Liver (tissue), 9 donors: ENCODE measurements around the gene PAQR4. TPM values are rescaled to one million over a fixed set of nuclear protein-coding genes. Genes with fewer than 3 reads are reported as not detected.

ENCODE experiments used
- DNase-seq: peaks from one replicate; pipeline ENCODE4 v3.0.0-alpha.2; 2017; ENCODE audit warnings: low spot score
- H3K27ac ChIP-seq, 2 donors: one replicate each; pipeline ENCODE4 v1.7.0; 2013; ENCODE audit warnings: inconsistent platforms in 2 of 2, low read length in 2 of 2, control low read depth in 1 of 2, low read depth in 1 of 2, mild to moderate bottlenecking in 1 of 2
- H3K27me3 ChIP-seq, 4 donors: one replicate each; pipeline versions ENCODE4 v1.6.1 to v1.7.0; 2013; ENCODE audit warnings: low read length in 3 of 4, inconsistent platforms in 1 of 4, mild to moderate bottlenecking in 1 of 4, moderate library complexity in 1 of 4; ENCODE audit not compliant: control insufficient read depth in 4 of 4, insufficient read depth in 4 of 4
- H3K36me3 ChIP-seq, 4 donors: one replicate each; pipeline versions ENCODE4 v1.6.1 to v1.7.0; 2013; ENCODE audit warnings: low read length in 3 of 4, mild to moderate bottlenecking in 3 of 4, low read depth in 1 of 4, moderate library complexity in 1 of 4; ENCODE audit not compliant: control insufficient read depth in 4 of 4, insufficient read depth in 3 of 4
- H3K4me1 ChIP-seq, 4 donors: one replicate each; pipeline versions ENCODE4 v1.6.1 to v1.7.0; 2013; ENCODE audit warnings: low read length in 3 of 4, mild to moderate bottlenecking in 3 of 4, moderate library complexity in 1 of 4; ENCODE audit not compliant: control insufficient read depth in 4 of 4, insufficient read depth in 4 of 4
- H3K4me3 ChIP-seq, 3 donors: one replicate each; pipeline versions ENCODE4 v1.6.1 to v1.7.0; 2013; ENCODE audit warnings: low read length in 3 of 3, control low read depth in 1 of 3, low read depth in 1 of 3, mild to moderate bottlenecking in 1 of 3
- H3K9ac ChIP-seq, 2 donors: one replicate each; pipeline ENCODE4 v1.7.0; 2013; ENCODE audit warnings: low read length in 2 of 2, mild to moderate bottlenecking in 2 of 2, moderate library complexity in 2 of 2, control low read depth in 1 of 2, low read depth in 1 of 2
- H3K9me3 ChIP-seq, 4 donors: one replicate each; pipeline versions ENCODE4 v1.6.1 to v1.7.0; 2013; ENCODE audit warnings: low read length in 3 of 4; ENCODE audit not compliant: control insufficient read depth in 4 of 4
- ATF3 ChIP-seq: IDR thresholded peaks from 2 replicates; pipeline ENCODE4 v1.6.1; 2016; ENCODE audit warnings: antibody characterized with exemption
- CTCF ChIP-seq: fragments of 150-350 bp; IDR thresholded peaks from 2 replicates; pipeline ENCODE4 v1.5.1; 2017; ENCODE audit warnings: improper control_type of control experiment, low read depth, low read length; ENCODE audit not compliant: missing input control
- EGR1 ChIP-seq, 2 donors: IDR thresholded peaks; 2 replicates each; pipeline ENCODE4 v1.6.1; 2016 to 2018; ENCODE audit warnings: antibody characterized with exemption in 2 of 2, low read depth in 2 of 2
- FOXA1 ChIP-seq: IDR thresholded peaks from 2 replicates; pipeline ENCODE4 v1.6.1; 2016; ENCODE audit warnings: antibody characterized with exemption
- HNF4G ChIP-seq: IDR thresholded peaks from 2 replicates; pipeline ENCODE4 v1.6.1; 2016; ENCODE audit warnings: antibody characterized with exemption
- JUND ChIP-seq, 2 donors: IDR thresholded peaks; 2 replicates each; pipeline ENCODE4 v1.6.1; 2016; ENCODE audit warnings: antibody characterized with exemption in 2 of 2
- NR2F2 ChIP-seq: IDR thresholded peaks from 2 replicates; pipeline ENCODE4 v1.6.1; 2016; ENCODE audit warnings: antibody characterized with exemption
- RAD21 ChIP-seq, 2 donors: IDR thresholded peaks; 2 replicates each; pipeline ENCODE4 v1.6.1; 2016; ENCODE audit warnings: antibody characterized with exemption in 2 of 2, mild to moderate bottlenecking in 2 of 2
- REST ChIP-seq: IDR thresholded peaks from 2 replicates; pipeline ENCODE4 v1.6.1; 2016; ENCODE audit warnings: antibody characterized with exemption, mild to moderate bottlenecking
- TAF1 ChIP-seq: conservative IDR thresholded peaks from 2 replicates; pipeline ENCODE4 v1.6.1; 2016; ENCODE audit warnings: antibody characterized with exemption, mild to moderate bottlenecking
- YY1 ChIP-seq: IDR thresholded peaks from 2 replicates; pipeline ENCODE4 v1.6.1; 2016; ENCODE audit warnings: antibody characterized with exemption, mild to moderate bottlenecking
- ZBTB33 ChIP-seq: IDR thresholded peaks from 2 replicates; pipeline ENCODE4 v1.6.1; 2016; ENCODE audit warnings: antibody characterized with exemption
- WGBS: extraction: QIAGEN DNeasy Blood & Tissue Kit; methylation state at CpG from one replicate; pipeline ENCODE4 v1.1.7; 2013; 5-methylcytosine and 5-hydroxymethylcytosine counted together
- polyA plus RNA-seq, 2 donors: library from polyadenylated mRNA; stranded (reverse) in 1 of 2; unstranded in 1 of 2; fragments of 200-250 nt in 1 of 2; fragments of >200 nt in 1 of 2; fragmentation: Nextera tagmentation in 1 of 2; extraction: Ambion mirVana in 1 of 2; gene quantifications; one replicate each; pipeline versions ENCODE4 v1.2.1 to v1.2.3, GENCODE V29; 2013 to 2015
- total RNA-seq, 2 donors: library from RNA; depleted of rRNA; stranded (reverse); fragments of >200 nt; gene quantifications; one replicate each; pipeline ENCODE4 v1.2.3, GENCODE V29; 2014
- TF ChIP-seq, protein P1 (sequence below): IDR thresholded peaks from 2 replicates; pipeline ENCODE4 v1.6.1; 2016; ENCODE audit warnings: antibody characterized with exemption
- donor health status: healthy.
- donor health status: healthy.
- donor health status: healthy.
- donor health status: healthy.
- donor health status: healthy.

Gene PAQR4
- total and polyA plus RNA-seq, 4 donors = 0.63 to 9.9 (median 2.0) TPM

GRCh38 chr16:2979669-2980226, 10.6 kb downstream of the PAQR4 start:
- Histone ChIP-seq H3K27me3 (peaks cover 0 to 2% (median 0%) of the 10 kb centered on the region in 4 donors), H3K36me3 (no peaks in the 10 kb centered on the region), H3K9me3 (no peaks in the 10 kb centered on the region), H3K27ac (no peak overlapping the region), H3K4me3 (peak overlapping the region in 2 of 3 donors; percentile 20 to 77), H3K4me1 (peaks cover 8 to 29% (median 14%) of the 10 kb centered on the region in 4 donors), H3K9ac (no peak overlapping the region)
- 14% methylated on average over 43 of the region's 43 CpGs for WGBS
- peak; percentile 51 for DNase-seq
- TF ChIP-seq TAF1 = no peak
- no peak for TF ChIP-seq HNF4G
- TF ChIP-seq JUND (IDR thresholded peaks at IDR 0.05) = no peak
- no peak for TF ChIP-seq NR2F2
- no peak for TF ChIP-seq YY1
- TF ChIP-seq EGR1 (IDR thresholded peaks at IDR 0.05; ENCODE audit: low read depth in 2 of 2) = no peak
- TF ChIP-seq REST = no peak
- TF ChIP-seq, protein P1, sequence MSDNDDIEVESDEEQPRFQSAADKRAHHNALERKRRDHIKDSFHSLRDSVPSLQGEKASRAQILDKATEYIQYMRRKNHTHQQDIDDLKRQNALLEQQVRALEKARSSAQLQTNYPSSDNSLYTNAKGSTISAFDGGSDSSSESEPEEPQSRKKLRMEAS = no peak
- no peak for TF ChIP-seq ATF3
- TF ChIP-seq FOXA1 = no peak
- TF ChIP-seq CTCF = no peak
- no peak for TF ChIP-seq ZBTB33

GRCh38 chr16:2980227-2981176, 11.4 kb downstream of the PAQR4 start, which contains the start of gene PKMYT1:
TSS of gene PKMYT1 (minus strand) at chr16:2980446. CDS start at chr16:2979657, 789 bp downstream.
- WGBS = 6% methylated on average over 91 of the region's 91 CpGs
- peak; percentile 95 for DNase-seq
- peaks cover 0 to 2% (median 0%) of the 10 kb centered on the region in 4 donors for H3K27me3 ChIP-seq
- H3K9ac ChIP-seq = peak within 1 kb of the TSS; percentile 77
- H3K36me3 ChIP-seq = no peaks in the 10 kb centered on the region
- H3K9me3 ChIP-seq = no peaks in the 10 kb centered on the region
- TF ChIP-seq TAF1 (no peak), EGR1 (IDR thresholded peaks at IDR 0.05; ENCODE audit: low read depth in 2 of 2) (peak in 1 of 2 donors; percentile 84), CTCF (no peak), RAD21 (IDR thresholded peaks at IDR 0.05) (no peak)
- peak within 1 kb of the TSS; percentile 66 to 79 (median 77) for H3K4me3 ChIP-seq
- peaks cover 8 to 33% (median 18%) of the 10 kb centered on the region in 4 donors for H3K4me1 ChIP-seq
- peak within 1 kb of the TSS; percentile 49 to 65 for H3K27ac ChIP-seq
